Large intestine (tissue), 3 donors: Measurements from ENCODE around the gene DAB1. TPM values are rescaled to one million over a fixed set of nuclear protein-coding genes. Genes with fewer than 3 reads are reported as not detected.

Experiments used
- DNase-seq, 2 donors: peaks; one replicate each; pipeline versions ENCODE4 v3.0.0 to v3.0.0-alpha.2; 2013
- H3K27ac ChIP-seq: one replicate; pipeline ENCODE4 v1.5.1; 2013; ENCODE audit warnings: low read length
- H3K27me3 ChIP-seq: 2 replicates; pipeline ENCODE4 v1.6.1; 2013; ENCODE audit warnings: low read length; ENCODE audit not compliant: control insufficient read depth, insufficient read depth
- H3K36me3 ChIP-seq: 2 replicates; pipeline ENCODE4 v1.6.1; 2013; ENCODE audit warnings: low read length; ENCODE audit not compliant: control insufficient read depth, insufficient read depth
- H3K4me1 ChIP-seq: one replicate; pipeline ENCODE4 v1.6.1; 2013; ENCODE audit warnings: low read length; ENCODE audit not compliant: control insufficient read depth, insufficient read depth
- H3K4me3 ChIP-seq: one replicate; pipeline ENCODE4 v1.5.1; 2013; ENCODE audit warnings: low read length
- H3K9me3 ChIP-seq: one replicate; pipeline ENCODE4 v1.6.1; 2013; ENCODE audit warnings: mild to moderate bottlenecking, low read depth, low read length, moderate library complexity; ENCODE audit not compliant: control insufficient read depth
- WGBS: methylation state at CpG from one replicate; pipeline ENCODE4 v1.1.5; 2013; ENCODE audit warnings: low lambda C conversion rate; ENCODE audit not compliant: insufficient coverage; 5-methylcytosine and 5-hydroxymethylcytosine counted together
- polyA plus RNA-seq: library from polyadenylated mRNA; unstranded; fragments of 120-200 nt; gene quantifications from one replicate; pipeline ENCODE4 v1.2.1, GENCODE V29; 2013

Gene DAB1
- polyA plus RNA-seq, 1 donor, result 63.2 TPM

DNA sequence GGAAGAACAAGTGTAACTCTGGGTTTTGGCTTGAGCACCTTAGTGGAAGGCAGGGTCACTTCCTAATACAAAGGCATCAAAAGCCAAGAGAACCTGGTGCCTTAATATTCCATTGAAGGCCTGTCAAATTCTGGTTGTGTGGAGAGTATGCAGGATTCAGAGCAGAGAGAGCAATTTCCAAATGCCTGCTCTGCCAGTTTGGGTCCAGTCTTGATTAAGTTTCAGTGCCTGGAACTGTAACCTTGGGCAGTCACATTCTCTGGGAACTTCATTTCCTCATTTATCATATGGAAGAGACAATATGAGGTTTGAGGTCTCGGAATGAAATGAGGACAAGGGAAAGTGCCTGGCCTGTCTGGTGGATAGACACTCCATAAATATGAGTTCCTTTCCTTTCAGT lies 260.1 kb downstream of the DAB1 start:
- Histone ChIP-seq H3K27me3 (no peaks in the 10 kb centered on the region), H3K27ac (no peak overlapping the region)
- no CpG with 5 or more reads among the region's 1 CpG for WGBS

DNA sequence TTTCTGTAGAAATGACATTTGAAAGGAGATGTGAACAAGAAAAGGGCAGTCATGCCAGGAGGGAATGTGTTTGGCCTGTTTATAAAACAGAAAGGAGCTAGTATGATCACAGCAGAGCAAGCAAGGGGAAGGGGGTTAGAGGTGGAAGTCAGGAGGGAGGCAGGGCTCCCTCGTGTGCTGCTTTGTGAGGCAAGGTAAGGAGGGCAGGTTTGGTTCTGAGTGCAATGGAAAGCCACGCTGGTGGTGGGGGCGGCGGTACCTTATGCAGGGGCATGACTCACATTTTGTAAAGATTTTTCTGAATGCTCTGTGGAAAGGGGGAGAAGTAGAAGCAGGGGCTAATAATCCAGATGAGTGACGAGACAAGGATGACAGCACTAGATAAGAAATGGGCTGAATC lies 260.5 kb downstream of the DAB1 start:
- H3K27me3 ChIP-seq, result no peaks in the 10 kb centered on the region
- no peak overlapping the region for H3K27ac ChIP-seq
- DNase-seq, result no peak
- peaks cover 1% of the 10 kb centered on the region for H3K4me1 ChIP-seq
- no peak overlapping the region for H3K4me3 ChIP-seq
- no peaks in the 10 kb centered on the region for H3K9me3 ChIP-seq
- WGBS, result 86% methylated on average over 1 of the region's 5 CpGs
- H3K36me3 ChIP-seq, result no peaks in the 10 kb centered on the region

More for the DNA sequence above, 260.1 kb downstream of the DAB1 start:
- Histone ChIP-seq H3K4me3 (no peak overlapping the region), H3K36me3 (no peaks in the 10 kb centered on the region), H3K4me1 (no peaks in the 10 kb centered on the region), H3K9me3 (no peaks in the 10 kb centered on the region)
- DNase-seq, result no peak

DNA sequence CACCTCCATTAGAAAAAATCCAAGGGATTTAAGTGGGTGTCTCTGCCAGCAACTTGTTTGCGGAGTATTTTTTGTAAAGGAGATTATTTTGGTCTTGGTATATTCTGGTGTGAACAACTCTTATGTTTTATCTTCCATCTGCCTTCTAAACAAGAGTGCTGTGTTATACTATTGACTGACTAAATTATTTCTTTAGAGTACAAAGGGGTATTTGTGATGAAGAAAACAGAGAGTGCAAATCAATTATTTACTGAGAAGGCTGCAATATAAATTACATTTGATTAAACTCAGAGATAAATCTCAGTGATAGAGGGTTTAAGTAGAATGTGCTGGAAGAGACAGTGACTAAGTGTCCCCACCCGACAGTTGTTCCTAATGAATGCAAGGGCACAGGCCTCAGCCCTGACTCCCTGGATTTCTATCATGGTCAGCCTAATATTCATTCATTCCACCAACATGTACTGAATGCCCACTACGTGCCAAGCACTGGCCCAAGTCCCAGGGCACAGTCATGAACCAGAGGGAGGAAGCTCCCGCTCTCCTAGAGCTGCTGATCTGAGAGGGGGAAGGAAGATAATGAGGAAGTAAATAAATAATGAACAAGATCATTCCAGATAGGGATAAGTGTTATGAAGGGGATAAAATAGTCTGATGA lies 261.1 kb downstream of the DAB1 start:
- Histone ChIP-seq H3K27me3 (no peaks in the 10 kb centered on the region), H3K4me1 (peaks cover 7% of the 10 kb centered on the region), H3K4me3 (no peak overlapping the region), H3K9me3 (no peaks in the 10 kb centered on the region), H3K27ac (no peak overlapping the region), H3K36me3 (no peaks in the 10 kb centered on the region)
- DNase-seq, result no peak
- no CpG with 5 or more reads among the region's 4 CpGs for WGBS

DNA sequence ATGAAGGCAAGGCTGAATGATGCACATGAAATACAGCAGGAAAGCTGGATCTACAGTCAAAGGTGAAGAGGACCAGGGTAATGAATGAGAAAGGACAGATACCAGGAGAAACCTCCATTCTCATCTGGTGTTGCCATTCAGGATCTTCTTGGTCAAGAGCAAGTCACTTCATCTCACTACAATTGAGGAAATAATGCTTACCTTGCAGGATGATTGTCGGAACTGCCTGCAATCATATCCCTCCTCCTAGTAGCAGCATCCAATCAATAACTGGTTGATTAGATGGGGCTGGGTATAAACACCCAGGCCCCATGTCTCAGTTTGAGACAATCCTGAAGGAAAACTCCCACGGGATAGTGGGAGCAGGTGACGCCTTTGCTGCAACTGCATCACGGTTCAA lies 263.3 kb downstream of the DAB1 start:
- Histone ChIP-seq H3K27ac (no peak overlapping the region), H3K27me3 (no peaks in the 10 kb centered on the region), H3K9me3 (peaks cover 3% of the 10 kb centered on the region), H3K4me1 (peaks cover 18% of the 10 kb centered on the region), H3K36me3 (no peaks in the 10 kb centered on the region), H3K4me3 (no peak overlapping the region)
- WGBS, result no CpG with 5 or more reads among the region's 4 CpGs
- DNase-seq, result no peak

DNA sequence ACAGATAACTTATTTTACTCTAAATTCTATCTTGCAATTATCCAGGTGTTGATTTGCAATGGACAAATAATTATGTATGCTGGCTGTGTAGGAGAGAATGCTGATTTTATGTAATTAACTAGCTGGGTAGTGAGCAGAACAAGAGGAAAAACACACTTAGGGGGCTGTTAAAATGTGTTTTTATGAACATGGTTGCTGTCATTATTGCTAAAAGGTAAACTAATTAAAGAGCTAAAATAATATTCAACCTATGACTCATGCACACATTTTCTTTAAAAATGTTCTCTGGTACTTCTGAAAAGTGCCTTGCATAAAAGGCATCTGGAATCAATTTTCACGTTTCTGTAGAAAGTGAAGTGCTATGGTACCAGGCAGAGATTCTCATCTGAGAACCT lies 265.3 kb downstream of the DAB1 start:
- Histone ChIP-seq H3K27ac (no peak overlapping the region), H3K36me3 (no peaks in the 10 kb centered on the region), H3K9me3 (peaks cover 3% of the 10 kb centered on the region), H3K4me3 (no peak overlapping the region), H3K27me3 (no peaks in the 10 kb centered on the region), H3K4me1 (peaks cover 18% of the 10 kb centered on the region)
- no peak for DNase-seq
- 100% methylated on average over 1 of the region's 1 CpG for WGBS

DNA sequence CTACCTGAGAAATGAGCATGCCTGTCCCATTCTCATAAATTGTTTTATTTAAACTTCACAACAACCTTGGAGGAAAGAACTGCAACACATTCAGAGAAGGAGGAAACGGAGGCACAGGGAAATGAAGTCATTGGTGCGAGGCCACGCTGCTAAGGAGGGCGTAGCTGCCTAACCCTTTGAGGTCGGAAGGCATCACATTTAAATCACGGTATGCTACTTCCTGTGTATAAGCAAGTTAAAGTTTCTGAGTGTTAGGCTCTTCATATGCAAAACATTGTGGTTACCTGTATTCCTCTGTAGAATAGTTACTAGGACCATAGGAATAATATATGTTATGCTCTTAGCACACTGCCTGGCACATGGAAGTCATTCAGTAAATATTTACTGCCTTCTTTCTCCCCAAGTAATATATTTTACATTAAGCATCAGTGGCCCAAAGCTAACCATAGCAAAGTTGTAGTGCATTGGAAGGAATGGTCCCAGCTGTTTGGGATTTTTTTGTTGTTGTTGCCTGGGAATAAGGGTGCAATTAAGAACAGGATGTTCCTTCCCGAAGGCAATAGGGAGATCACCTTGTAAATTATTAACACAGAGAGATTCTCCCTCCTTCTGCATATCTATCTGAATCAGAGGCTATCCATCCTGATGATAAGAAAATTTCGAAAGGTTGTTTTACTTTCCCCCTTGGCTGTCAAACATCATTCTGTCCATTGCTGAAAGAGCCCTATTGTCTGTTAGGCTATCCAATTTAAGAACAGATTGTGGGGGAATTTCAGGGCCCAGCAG lies 265.8 kb downstream of the DAB1 start:
- no peak for DNase-seq
- Histone ChIP-seq H3K4me1 (peaks cover 18% of the 10 kb centered on the region), H3K27me3 (no peaks in the 10 kb centered on the region), H3K9me3 (peaks cover 3% of the 10 kb centered on the region), H3K36me3 (no peaks in the 10 kb centered on the region), H3K27ac (no peak overlapping the region), H3K4me3 (no peak overlapping the region)
- WGBS, result no CpG with 5 or more reads among the region's 8 CpGs

DNA sequence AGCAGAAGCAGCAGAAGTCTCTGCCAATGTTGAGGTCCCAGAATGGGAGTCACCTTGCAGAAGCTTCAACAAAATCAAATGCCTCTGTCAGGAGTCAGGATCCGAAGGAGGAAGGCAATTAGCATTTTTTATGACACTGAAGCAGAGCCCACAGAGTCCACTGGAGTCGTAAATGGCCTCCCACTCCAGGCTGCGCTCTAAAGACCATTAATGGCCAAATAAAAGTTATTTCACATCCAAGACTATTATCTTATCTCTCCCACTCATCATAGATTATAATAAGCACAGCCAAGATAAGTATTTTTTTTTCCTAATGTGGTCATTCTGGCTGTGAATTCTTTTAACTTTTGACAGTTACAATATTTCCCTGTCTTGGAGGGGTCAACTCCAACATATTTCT lies 267.0 kb downstream of the DAB1 start:
- Histone ChIP-seq H3K9me3 (peaks cover 3% of the 10 kb centered on the region), H3K4me3 (no peak overlapping the region), H3K27me3 (no peaks in the 10 kb centered on the region), H3K4me1 (peaks cover 18% of the 10 kb centered on the region), H3K27ac (no peak overlapping the region), H3K36me3 (no peaks in the 10 kb centered on the region)
- no peak for DNase-seq
- no CpG with 5 or more reads among the region's 3 CpGs for WGBS

DNA sequence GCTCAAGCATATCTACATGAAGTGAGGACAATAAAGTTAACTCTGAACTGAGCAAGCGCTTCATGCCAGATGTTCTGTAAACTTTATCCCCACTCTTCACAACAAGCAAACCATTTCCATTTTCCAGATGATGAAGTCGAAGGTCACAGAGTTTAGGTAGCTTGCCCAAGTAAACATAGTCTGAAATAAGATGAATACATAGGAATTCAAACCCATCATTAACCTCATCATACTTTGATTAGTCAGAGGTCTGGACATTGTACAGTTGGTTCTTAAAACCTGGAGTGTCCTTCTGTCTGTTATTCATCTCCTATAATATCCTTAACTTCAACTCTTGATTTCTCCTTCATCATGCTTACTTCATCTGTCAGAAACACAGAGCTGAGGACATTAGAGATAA lies 277.8 kb downstream of the DAB1 start:
- Histone ChIP-seq H3K4me3 (no peak overlapping the region), H3K36me3 (peaks cover 4% of the 10 kb centered on the region), H3K27me3 (no peaks in the 10 kb centered on the region), H3K9me3 (no peaks in the 10 kb centered on the region), H3K4me1 (no peaks in the 10 kb centered on the region), H3K27ac (no peak overlapping the region)
- no CpG with 5 or more reads among the region's 2 CpGs for WGBS
- DNase-seq, result no peak

DNA sequence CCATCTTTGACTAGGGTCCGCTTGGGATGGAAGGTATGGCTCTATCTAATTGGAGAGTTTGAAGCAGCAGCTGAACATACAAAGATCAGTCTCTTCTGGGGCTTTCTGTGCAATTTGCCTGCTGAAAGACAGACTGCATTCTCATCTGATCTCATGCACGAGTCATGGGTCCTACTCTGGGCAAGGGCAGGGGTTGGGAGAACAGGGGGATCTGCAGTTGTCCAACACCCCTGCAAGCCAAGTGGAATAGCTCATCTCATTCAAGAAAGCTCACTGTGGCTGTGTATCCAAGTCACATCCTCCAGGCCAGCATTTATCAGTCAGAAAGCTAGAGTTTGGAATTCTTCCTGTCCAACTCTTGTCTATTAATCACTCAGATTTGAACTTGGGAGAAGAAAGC lies 280.9 kb downstream of the DAB1 start:
- H3K4me1 ChIP-seq, result no peaks in the 10 kb centered on the region
- WGBS, result no CpG with 5 or more reads among the region's 2 CpGs
- H3K9me3 ChIP-seq, result no peaks in the 10 kb centered on the region
- no peak overlapping the region for H3K4me3 ChIP-seq
- no peaks in the 10 kb centered on the region for H3K27me3 ChIP-seq
- no peak for DNase-seq
- peaks cover 4% of the 10 kb centered on the region for H3K36me3 ChIP-seq
- H3K27ac ChIP-seq, result no peak overlapping the region

DNA sequence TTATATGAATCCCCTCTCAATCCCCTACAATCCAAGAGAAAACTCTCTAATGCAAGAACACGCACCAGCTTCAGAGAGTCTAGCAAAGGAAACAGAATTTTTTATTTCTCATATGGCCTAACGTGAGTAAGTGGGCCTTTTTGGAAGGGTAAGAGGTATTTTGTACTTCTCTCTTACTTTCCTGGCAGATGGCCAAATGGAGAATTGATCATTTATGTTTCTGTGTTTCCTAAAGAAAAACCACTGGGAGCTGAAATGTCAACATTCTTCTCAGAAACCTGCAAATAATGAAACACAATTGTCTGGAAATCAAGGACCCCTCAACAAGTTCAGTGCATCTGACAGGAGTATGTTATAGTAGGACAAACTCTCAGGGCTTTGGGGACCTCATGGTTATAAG lies 281.7 kb downstream of the DAB1 start:
- Histone ChIP-seq H3K9me3 (no peaks in the 10 kb centered on the region), H3K4me1 (no peaks in the 10 kb centered on the region), H3K4me3 (no peak overlapping the region), H3K27ac (no peak overlapping the region), H3K36me3 (peaks cover 4% of the 10 kb centered on the region), H3K27me3 (no peaks in the 10 kb centered on the region)
- no CpG with 5 or more reads among the region's 2 CpGs for WGBS
- DNase-seq, result no peak
